HG02884 (cell line): Measurements from ENCODE around the gene NOS1AP.

ENCODE experiments used
- ATAC-seq: cut with Tn5 transposase; IDR thresholded peaks from one replicate; pipeline ENCODE4 v1.9.1; 2021; ENCODE audit warnings: mild to moderate bottlenecking, moderate library complexity; ENCODE audit not compliant: unreplicated experiment

NOS1AP gene

GRCh38 chr1:162240577-162240976 is 171.1 kb downstream of the NOS1AP start:
- ATAC-seq, result no peak

GRCh38 chr1:162242804-162243203 is 173.3 kb downstream of the NOS1AP start:
- no peak for ATAC-seq

- no peak for ATAC-seq
Observed at GRCh38 chr1:162248854-162249535, 179.5 kb downstream of the NOS1AP start.

- no peak for ATAC-seq
Observed at GRCh38 chr1:162250004-162250730, 180.7 kb downstream of the NOS1AP start.

- ATAC-seq, result no peak
Observed at GRCh38 chr1:162251102-162251501, 181.6 kb downstream of the NOS1AP start.

- ATAC-seq, result no peak
Observed at GRCh38 chr1:162252214-162252613, 182.7 kb downstream of the NOS1AP start.

GRCh38 chr1:162253790-162254189 is 184.3 kb downstream of the NOS1AP start:
- no peak for ATAC-seq

- ATAC-seq, result no peak
Observed at GRCh38 chr1:162256287-162256686, 186.8 kb downstream of the NOS1AP start.

- no peak for ATAC-seq
Observed at GRCh38 chr1:162258394-162258793, 188.9 kb downstream of the NOS1AP start.

- ATAC-seq, result no peak
Observed at GRCh38 chr1:162259894-162260455, 190.5 kb downstream of the NOS1AP start.

GRCh38 chr1:162264108-162264507 is 194.6 kb downstream of the NOS1AP start:
- ATAC-seq, result no peak

- no peak for ATAC-seq
Observed at GRCh38 chr1:162265983-162266382, 196.5 kb downstream of the NOS1AP start.

GRCh38 chr1:162270016-162270770 is 200.7 kb downstream of the NOS1AP start:
- ATAC-seq, result no peak

GRCh38 chr1:162271972-162272371 is 202.5 kb downstream of the NOS1AP start:
- no peak for ATAC-seq

GRCh38 chr1:162272419-162272818 is 202.9 kb downstream of the NOS1AP start:
- no peak for ATAC-seq

GRCh38 chr1:162275622-162276175 is 206.2 kb downstream of the NOS1AP start:
- ATAC-seq, result no peak

GRCh38 chr1:162276493-162276892 is 207.0 kb downstream of the NOS1AP start:
- ATAC-seq, result no peak

GRCh38 chr1:162279136-162279498 is 209.6 kb downstream of the NOS1AP start:
- ATAC-seq, result no peak

- no peak for ATAC-seq
Observed at GRCh38 chr1:162281426-162281825, 211.9 kb downstream of the NOS1AP start.

- no peak for ATAC-seq
Observed at GRCh38 chr1:162283657-162284056, 214.2 kb downstream of the NOS1AP start.
